ENCODE data around the gene PXDN. TPM values are rescaled to one million over a fixed set of nuclear protein-coding genes. Genes with fewer than 3 reads are reported as not detected.

PXDN gene
- total and polyA plus RNA-seq, 10 of the 15 experiments (the other 5 are each of a cell fraction or from before 2014, with no cell fraction given) = 0.12 to 0.69 (median 0.23) TPM; not detected in 5

- no peak overlapping the region for H3K4me2 ChIP-seq (ENCODE audit: control insufficient read depth, insufficient read depth)
- in situ Hi-C loops (cut with MboI) = no loop called here
- FAIRE-seq (no peak), DNase-seq (ENCODE audit: low read depth, low spot score) (no peak), ATAC-seq (no peak)
- no peaks in the 10 kb centered on the region for H3K79me2 ChIP-seq (ENCODE audit: control insufficient read depth, insufficient read depth, low read length)
- SMC1A ChIA-PET (ENCODE audit: uncharacterized antibody, unreplicated experiment) = no interaction called here
- BruUV-seq (replicated peaks) = no TSS peak
- H3K27ac ChIP-seq (ENCODE audit: control insufficient read depth, insufficient read depth) = no peak overlapping the region
- H3K36me3 ChIP-seq (ENCODE audit: control insufficient read depth in 2 of 2, insufficient read depth in 2 of 2, low read length in 1 of 2) = no peaks in the 10 kb centered on the region
- no peak overlapping the region for H3K9ac ChIP-seq (ENCODE audit: control insufficient read depth, insufficient read depth, low read length)
- POLR2A ChIA-PET = no interaction called here
- H3K4me3 ChIP-seq = no peak overlapping the region
- 49% methylated on average over 18 of the region's 22 CpGs for WGBS (ENCODE audit: insufficient coverage, insufficient replicate concordance, low lambda C conversion rate, missing lambda C conversion rate)
- H3K9me3 ChIP-seq (replicated peaks; ENCODE audit: control insufficient read depth, insufficient read depth, low read length) = no peaks in the 10 kb centered on the region
- no peak for TF ChIP-seq ZBTB40 (IDR thresholded peaks at IDR 0.05; ENCODE audit: borderline replicate concordance)
- TF ChIP-seq RCOR1 (conservative IDR thresholded peaks at IDR 0.05; ENCODE audit: low read depth, low read length) = no peak
- TF ChIP-seq SREBF1 (IDR thresholded peaks at IDR 0.05; ENCODE audit: low read length) = no peak
- no peak for TF ChIP-seq ZNF687 (IDR thresholded peaks at IDR 0.05)
- no peak for TF ChIP-seq ATF7 (IDR thresholded peaks at IDR 0.05; ENCODE audit: low read depth)
- TF ChIP-seq SMAD1 (IDR thresholded peaks at IDR 0.05; ENCODE audit: low read depth, partially characterized antibody) = no peak
- no peak for TF ChIP-seq NR2F1 (conservative IDR thresholded peaks at IDR 0.05)
- TF ChIP-seq MTA3 (IDR thresholded peaks at IDR 0.05; ENCODE audit: borderline replicate concordance, low read length) = no peak
- H2AFZ ChIP-seq (ENCODE audit: control insufficient read depth, low read depth, low read length) = no peak overlapping the region
- H3K4me1 ChIP-seq (ENCODE audit: control insufficient read depth, insufficient read depth, low read length) = no peaks in the 10 kb centered on the region
- RAD21 ChIA-PET (ENCODE audit: unreplicated experiment) = no interaction called here
- no peaks in the 10 kb centered on the region for H4K20me1 ChIP-seq (ENCODE audit: control insufficient read depth, insufficient read depth)
- H3K27me3 ChIP-seq (replicated peaks in 1 of 2; ENCODE audit: control insufficient read depth in 2 of 2, insufficient read depth in 2 of 2, low read length in 1 of 2) = no peaks in the 10 kb centered on the region; a peak in 1 of 4 replicates
- CTCF ChIA-PET = no interaction called here
- intact Hi-C loops (cut with micrococcal nuclease; ENCODE audit: unreplicated experiment) = no loop called here
Measured at GRCh38 chr2:1739961-1740715, 4.2 kb downstream of the PXDN start.

Measured in GM12878 (cell line).